Urothelium cell line (cell line): ENCODE data around the gene DENND5A.
"Not testable (repeated sequence)": the region's sequence is repeated elsewhere in the genome, so short reads cannot be mapped to it uniquely, and the experiment has no call there.

ENCODE experiments used
- DNase-seq: peaks from one replicate; pipeline ENCODE4 v3.0.0; 2011; ENCODE audit warnings: low spot score, mixed read lengths
- FAIRE-seq: peaks from 2 replicates; lab custom pipeline; 2011; peaks lifted over from hg19 to GRCh38; lab: Jason Lieb, UNC

The DENND5A gene

DNA sequence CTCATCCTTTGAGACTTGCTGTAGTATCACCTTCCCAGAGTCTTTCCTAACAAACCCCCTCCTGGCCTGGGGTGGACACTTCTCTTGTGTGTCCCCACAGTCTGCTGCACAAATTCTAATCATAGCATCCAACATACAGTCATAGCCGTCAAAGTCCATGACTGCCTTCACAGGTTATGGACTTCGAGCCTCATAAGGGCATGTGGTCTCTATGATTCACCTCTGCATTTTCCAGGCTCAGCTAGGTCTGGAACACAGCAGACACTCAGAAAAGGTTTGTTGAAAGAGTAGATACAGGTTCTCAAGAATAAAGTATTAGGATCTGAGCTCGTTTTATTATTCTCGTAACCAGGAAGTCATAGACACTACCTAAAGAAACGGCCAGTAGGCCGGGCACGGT lies 160.6 kb downstream of the DENND5A start:
- DNase-seq, result no peak
- no peak for FAIRE-seq

- no peak for FAIRE-seq
- no peak for DNase-seq
These were observed 161.4 kb downstream of the DENND5A start for GRCh38 chr11:9103542-9104276.

DNA sequence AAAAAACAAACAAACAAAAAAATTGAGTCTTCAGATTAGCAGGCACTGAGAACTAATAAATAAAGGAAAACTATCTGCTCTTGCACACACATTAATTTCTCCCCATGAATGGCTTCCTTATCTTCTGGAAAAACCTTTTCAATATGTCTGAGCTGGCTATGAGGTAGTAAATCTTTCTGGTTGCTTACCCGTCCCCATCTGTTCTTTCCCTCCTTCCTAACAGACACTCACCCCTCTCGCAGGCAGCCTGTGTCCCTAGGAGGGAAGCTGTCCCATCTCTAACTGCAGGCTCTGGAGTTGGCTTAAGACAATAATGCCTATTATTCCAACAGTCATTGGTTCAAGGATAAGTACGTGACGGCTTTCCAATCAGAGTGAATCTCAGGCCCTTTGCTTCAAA lies 165.5 kb downstream of the DENND5A start:
- DNase-seq, result no peak
- FAIRE-seq, result no peak

- FAIRE-seq, DNase-seq: not testable (repeated sequence)
These were observed 166.7 kb downstream of the DENND5A start for GRCh38 chr11:9098455-9098854.

DNA sequence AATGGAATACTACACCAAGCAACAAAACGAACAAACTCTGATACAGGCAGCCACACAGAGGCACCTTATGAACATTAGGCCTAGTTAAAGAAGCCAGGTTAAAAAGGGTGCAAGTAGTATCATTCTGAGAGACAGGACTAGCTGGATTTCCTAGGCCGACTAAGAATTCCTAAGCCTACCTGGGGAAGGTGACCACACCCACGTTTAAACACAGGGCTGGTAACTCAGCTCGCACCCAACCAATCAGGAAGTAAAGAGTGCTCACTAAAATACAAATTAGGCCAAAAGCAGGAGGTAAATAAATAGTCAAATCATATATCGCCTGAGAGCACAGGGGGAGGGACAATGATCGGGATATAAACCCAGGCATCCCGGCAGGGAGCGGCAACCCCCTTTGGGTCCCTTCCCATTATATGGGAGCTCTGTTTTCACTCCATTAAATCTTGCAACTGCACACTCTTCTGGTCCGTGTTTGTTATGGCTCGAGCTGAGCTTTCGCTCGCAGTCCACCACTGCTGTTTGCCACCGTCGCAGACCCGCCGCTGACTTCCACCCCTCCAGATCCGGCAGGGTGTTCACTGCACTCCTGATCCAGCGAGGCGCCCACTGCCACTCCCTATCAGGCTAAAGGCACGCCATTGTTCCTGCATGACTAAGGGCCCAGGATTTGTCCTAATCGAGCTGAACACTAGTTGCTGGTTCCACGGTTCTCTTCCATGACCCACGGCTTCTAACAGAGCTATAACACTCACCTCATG lies 167.8 kb downstream of the DENND5A start:
- not testable (repeated sequence) for FAIRE-seq, DNase-seq

GRCh38 chr11:9096427-9096826 lies 168.7 kb downstream of the DENND5A start:
- FAIRE-seq (no peak), DNase-seq (no peak)

- FAIRE-seq (no peak), DNase-seq (no peak)
These were observed 169.7 kb downstream of the DENND5A start for GRCh38 chr11:9095421-9095820.

DNA sequence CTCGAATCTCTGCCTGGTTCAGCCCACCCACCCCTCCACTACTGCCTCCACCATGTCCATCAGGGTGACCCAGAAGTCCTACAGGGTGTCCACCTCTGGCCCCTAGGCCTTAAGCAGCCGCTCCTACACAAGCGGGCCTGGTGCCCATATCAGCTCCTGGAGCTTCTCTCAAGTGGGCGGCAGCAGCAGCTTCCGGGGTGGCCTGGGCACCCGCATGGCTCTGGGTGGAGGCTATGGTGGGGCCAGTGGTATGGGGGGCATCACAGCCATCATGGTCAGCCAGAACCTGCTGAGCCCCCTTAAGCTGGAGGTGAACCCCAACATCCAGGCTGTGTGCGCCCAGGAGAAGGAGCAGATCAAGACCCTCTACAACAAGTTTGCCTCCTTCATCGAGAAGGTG lies 170.7 kb downstream of the DENND5A start:
- DNase-seq, result no peak
- FAIRE-seq, result no peak

DNA sequence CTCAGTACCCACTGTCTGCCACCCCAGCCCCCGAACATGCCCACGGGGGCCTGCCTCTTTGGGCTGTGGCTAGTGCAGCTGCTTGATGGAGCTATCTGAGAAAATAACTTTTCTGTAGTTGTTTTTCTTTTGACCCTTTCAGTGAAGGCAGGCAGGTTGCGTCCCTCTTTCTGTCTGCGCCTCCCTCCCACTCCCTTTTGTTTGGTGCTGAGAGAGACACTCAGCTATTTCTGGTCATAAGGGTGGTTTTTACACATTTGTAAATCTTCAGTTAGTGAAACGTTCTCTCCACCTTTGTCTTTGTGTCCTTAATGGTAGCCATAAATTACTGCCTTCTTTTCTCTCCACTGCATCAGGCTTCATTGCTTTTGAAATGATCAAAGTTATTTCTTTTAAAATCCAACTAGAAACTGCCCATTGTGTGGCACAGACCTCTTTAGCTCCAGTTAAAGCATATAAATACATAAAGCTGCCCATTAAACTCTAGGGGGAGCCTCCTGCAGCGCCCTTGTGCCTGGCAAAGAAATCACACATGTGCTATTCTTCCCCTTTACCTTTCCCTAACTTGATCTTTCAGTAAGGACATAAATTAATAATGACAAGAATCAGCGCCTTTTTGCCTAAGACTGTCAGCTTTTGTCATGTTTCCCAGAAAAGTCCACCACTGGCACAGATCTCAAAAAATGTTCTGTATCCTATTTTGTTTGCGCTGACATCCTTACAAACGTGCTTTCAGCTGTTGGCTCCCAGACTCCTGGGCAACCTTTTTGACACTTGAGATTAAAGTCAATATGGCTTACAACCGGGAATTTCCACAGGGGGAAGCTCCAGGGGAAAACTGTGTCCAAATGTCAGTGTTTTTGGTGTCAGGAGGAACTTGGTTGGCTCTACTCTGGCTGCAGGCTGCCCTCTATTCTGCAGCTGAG lies 172.0 kb downstream of the DENND5A start:
- FAIRE-seq (no peak), DNase-seq (no peak)

DNA sequence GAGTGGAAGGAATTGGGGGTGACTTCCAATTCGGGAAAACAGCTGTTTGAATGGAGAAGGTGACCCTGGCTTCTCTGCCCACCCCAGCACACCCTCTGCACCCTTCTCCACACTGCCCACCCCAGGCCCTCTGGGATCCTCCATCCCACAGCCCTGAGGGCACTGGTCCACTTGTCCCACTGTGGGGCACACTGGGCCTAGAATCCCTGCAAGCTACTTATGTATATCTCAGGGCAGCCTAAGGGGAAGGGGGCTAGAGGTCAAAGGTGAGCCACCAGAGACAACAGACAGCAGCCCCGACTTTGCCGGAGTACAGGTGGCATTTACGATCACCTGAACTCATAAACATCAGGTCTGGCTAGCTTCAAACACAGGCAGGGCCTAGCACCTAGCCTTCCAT lies 173.1 kb downstream of the DENND5A start:
- FAIRE-seq (no peak), DNase-seq (no peak)

DNA sequence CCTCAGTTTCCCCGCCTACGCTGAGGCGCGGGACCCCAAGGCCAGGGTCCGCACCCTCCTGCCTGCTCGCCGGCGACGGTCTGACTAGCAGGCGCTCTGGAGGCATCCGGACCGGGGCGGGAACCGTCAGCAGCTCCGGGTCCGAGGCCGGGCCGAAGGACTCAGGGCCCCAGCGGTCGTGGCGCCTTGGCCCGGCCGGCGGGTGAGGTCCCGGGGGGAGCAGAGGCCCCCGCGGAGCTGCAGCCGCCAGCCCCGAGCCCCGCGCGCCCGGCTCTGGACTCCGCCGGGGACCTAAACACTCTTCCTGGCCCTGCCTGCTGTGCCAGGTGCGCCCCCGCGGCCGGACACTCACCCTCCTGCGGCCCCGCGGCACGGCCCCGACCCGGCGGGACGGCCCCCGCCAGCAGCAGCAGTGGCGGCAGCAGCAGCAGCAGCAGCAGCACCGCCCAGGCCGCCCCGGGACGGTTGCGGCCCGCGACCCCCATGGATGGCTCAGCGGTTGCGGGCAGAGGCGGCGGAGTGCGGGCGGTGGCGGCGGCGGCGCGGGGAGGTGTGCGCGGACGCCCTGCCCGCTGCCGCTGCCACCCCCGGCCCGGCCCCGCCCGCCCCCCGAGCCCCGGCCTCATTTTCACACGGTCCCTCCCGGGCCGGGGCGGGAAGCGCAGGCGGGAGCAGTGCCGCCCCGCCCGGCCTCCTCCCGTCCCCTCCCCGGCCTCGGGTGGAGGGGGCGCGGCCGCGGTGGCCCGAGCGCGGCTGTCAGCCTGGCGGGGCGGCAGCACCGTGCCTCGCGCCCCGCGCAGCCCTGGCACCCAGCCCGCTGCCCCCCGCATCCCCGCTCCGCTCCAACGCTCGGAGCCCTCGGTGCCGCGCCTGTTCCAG lies 173.9 kb downstream of the DENND5A start, which contains the start of gene SCUBE2:
SCUBE2 (minus strand) TSS at position 556 of the 879 bp plus-strand sequence; CDS start at position 485, 71 bp downstream.
- DNase-seq (peak; percentile 44), FAIRE-seq (no peak)

DNA sequence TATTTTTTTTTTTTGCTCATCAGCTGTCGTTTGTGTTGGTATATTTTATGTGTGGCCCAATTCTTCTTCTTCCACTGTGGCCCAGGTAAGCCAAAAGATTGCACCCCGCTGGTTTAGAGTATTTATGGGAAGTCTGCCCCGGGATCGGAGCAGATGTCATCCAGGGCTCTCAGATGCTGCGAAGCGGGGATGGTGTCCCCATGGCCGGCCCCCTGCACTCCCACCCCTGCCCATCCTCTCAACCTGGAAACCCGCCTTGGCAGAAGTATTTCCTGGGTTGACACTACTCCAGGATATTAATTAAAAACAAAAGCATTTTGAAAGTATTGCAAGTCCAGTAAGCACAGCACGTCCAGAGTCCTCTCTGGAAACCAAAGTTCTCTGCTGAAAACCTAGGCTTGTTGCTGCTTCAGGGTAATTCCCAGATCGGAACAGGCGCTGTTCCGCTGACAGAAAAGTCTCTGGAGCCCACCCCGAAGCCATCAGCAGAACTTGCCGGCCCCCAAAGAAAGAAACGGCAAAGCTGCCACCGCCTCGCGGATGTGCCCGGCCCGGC lies 174.6 kb downstream of the DENND5A start:
- FAIRE-seq (no peak), DNase-seq (no peak)

- DNase-seq (no peak), FAIRE-seq (no peak)
These were observed 175.5 kb downstream of the DENND5A start for GRCh38 chr11:9089636-9090035.

DNA sequence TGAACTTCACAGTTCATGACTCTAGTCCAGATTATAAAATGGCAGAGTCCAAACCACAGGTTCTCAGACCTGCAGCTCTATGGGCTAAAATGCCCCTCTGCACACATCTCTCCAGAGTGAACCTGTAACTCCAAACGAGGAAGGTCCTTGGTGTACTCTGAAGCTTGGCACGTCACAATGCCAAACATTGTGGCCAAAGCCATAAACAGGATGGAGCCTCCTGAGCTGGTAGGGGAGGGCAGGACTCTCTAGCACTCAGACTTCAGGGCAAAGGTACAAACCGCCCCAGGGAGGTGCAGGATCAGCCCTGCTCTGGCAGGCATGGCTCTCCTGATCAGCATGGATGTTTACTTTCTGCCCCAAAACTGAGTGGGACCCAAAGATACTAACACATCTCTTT lies 176.1 kb downstream of the DENND5A start:
- DNase-seq, result no peak
- FAIRE-seq, result no peak
